Upper lobe of left lung (tissue), 6 donors: ENCODE results near the gene ABCC4. TPM values are rescaled to one million over a fixed set of nuclear protein-coding genes. Genes with fewer than 3 reads are reported as not detected.

Experiments used
- ATAC-seq, 2 donors: fragments of 200-7000 bp; cut with Tn5 transposase; one replicate each; pipeline ENCODE4 v1.9.1; 2022; ENCODE audit warnings: mild to moderate bottlenecking in 2 of 2, moderate library complexity in 2 of 2; ENCODE audit not compliant: low FRiP score in 2 of 2
- DNase-seq, 2 donors: peaks; one replicate each; pipeline ENCODE4 v3.0.0-alpha.2; 2019 to 2020
- H3K27ac ChIP-seq, 4 donors: fragments of 200-600 bp; sonication (generic); one replicate each; pipeline ENCODE4 v1.5.1; 2016 to 2019
- H3K27me3 ChIP-seq, 4 donors: fragments of 200-600 bp; sonication (generic); one replicate each; pipeline ENCODE4 v1.5.1; 2017 to 2019
- H3K36me3 ChIP-seq, 4 donors: fragments of 200-600 bp; sonication (generic); one replicate each; pipeline ENCODE4 v1.5.1; 2016 to 2019
- H3K4me1 ChIP-seq, 4 donors: fragments of 200-600 bp; sonication (generic); one replicate each; pipeline ENCODE4 v1.5.1; 2018 to 2019
- H3K4me3 ChIP-seq, 4 donors: fragments of 200-600 bp; sonication (generic); one replicate each; pipeline ENCODE4 v1.5.1; 2017 to 2019; ENCODE audit warnings: mild to moderate bottlenecking in 2 of 4, moderate library complexity in 1 of 4
- H3K9me3 ChIP-seq, 4 donors: fragments of 200-600 bp; sonication (generic); one replicate each; pipeline ENCODE4 v1.5.1; 2018 to 2019
- CTCF ChIP-seq, 6 experiments: fragments of 450-650 bp in 4 of 6; fragments of 200-600 bp in 2 of 6; sonication (generic) in 2 of 6; IDR thresholded peaks; one replicate each; pipeline ENCODE4 v1.5.1; 2016 to 2019; ENCODE audit warnings: antibody characterized with exemption in 6 of 6
- EP300 ChIP-seq, 4 donors: sonication (generic); formaldehyde crosslinking; IDR thresholded peaks; one replicate each; pipeline ENCODE4 v1.5.1; 2017; ENCODE audit warnings: antibody characterized with exemption in 4 of 4, control low read depth in 2 of 4
- POLR2A ChIP-seq, 4 donors: fragments of 450-650 bp; IDR thresholded peaks; one replicate each; pipeline ENCODE4 v1.5.1; 2016 to 2017; ENCODE audit warnings: antibody characterized with exemption in 4 of 4, mild to moderate bottlenecking in 2 of 4
- POLR2AphosphoS5 ChIP-seq, 2 donors: sonication (generic); formaldehyde crosslinking; IDR thresholded peaks; one replicate each; pipeline ENCODE4 v1.5.1; 2017; ENCODE audit warnings: antibody characterized with exemption in 2 of 2
- WGBS, 2 donors: methylation state at CpG; one replicate each; pipeline ENCODE4 v1.1.5; 2017 to 2018; 5-methylcytosine and 5-hydroxymethylcytosine counted together
- total RNA-seq, 6 donors: library from RNA; depleted of rRNA in 4 of 6; stranded (reverse); fragments of >200 nt in 4 of 6; gene quantifications; one replicate each; pipeline versions ENCODE4 v1.1.0 to v1.2.1, GENCODE V29; 2016 to 2021
- donor health status: DM: no; HTN: no; CAD: no; lungs with moderate emphysema.
- donor health status: DM: no; HTN: yes; CAD: no; lungs with severe emphysema.

Gene ABCC4
- total RNA-seq, 6 donors from 2014 or later, result 17.0 to 78.6 (median 31.9) TPM

- Histone ChIP-seq H3K36me3 (no peaks in the 10 kb centered on the region), H3K4me3 (no peak overlapping the region), H3K27ac (no peak overlapping the region), H3K27me3 (no peaks in the 10 kb centered on the region), H3K4me1 (no peaks in the 10 kb centered on the region), H3K9me3 (no peaks in the 10 kb centered on the region)
- no peak for TF ChIP-seq POLR2AphosphoS5 (IDR thresholded peaks at IDR 0.05)
- no peak for TF ChIP-seq EP300 (IDR thresholded peaks at IDR 0.05)
- no peak for TF ChIP-seq POLR2A (IDR thresholded peaks at IDR 0.05)
- TF ChIP-seq CTCF (IDR thresholded peaks at IDR 0.05), result no peak
- WGBS, 2 donors, result 65 to 72% methylated on average over 9 of the region's 9 CpGs
- peak in 1 of 2 donors; percentile 14 for ATAC-seq
- DNase-seq, result no peak
These were observed 309.0 kb downstream of the ABCC4 start for GRCh38 chr13:94992036-94992960.

GRCh38 chr13:94988654-94989053 lies 312.6 kb downstream of the ABCC4 start:
- 48 to 74% methylated on average over 3 of the region's 3 CpGs for WGBS, 2 donors
- ATAC-seq, result no peak
- Histone ChIP-seq H3K27ac (no peak overlapping the region), H3K36me3 (no peaks in the 10 kb centered on the region), H3K4me3 (no peak overlapping the region), H3K9me3 (no peaks in the 10 kb centered on the region), H3K27me3 (no peaks in the 10 kb centered on the region), H3K4me1 (no peaks in the 10 kb centered on the region)
- no peak for TF ChIP-seq CTCF (IDR thresholded peaks at IDR 0.05)
- no peak for TF ChIP-seq POLR2A (IDR thresholded peaks at IDR 0.05)
- TF ChIP-seq POLR2AphosphoS5 (IDR thresholded peaks at IDR 0.05), result no peak
- no peak for TF ChIP-seq EP300 (IDR thresholded peaks at IDR 0.05)
- DNase-seq, result no peak

- no peaks in the 10 kb centered on the region for H3K27me3 ChIP-seq
- ATAC-seq (no peak), DNase-seq (no peak)
- no peaks in the 10 kb centered on the region for H3K4me1 ChIP-seq
- WGBS, 2 donors, result 94 to 98% methylated on average over 1 of the region's 1 CpG
- H3K36me3 ChIP-seq, result no peaks in the 10 kb centered on the region
- no peaks in the 10 kb centered on the region for H3K9me3 ChIP-seq
- no peak overlapping the region for H3K27ac ChIP-seq
- TF ChIP-seq POLR2AphosphoS5 (IDR thresholded peaks at IDR 0.05), result no peak
- no peak for TF ChIP-seq EP300 (IDR thresholded peaks at IDR 0.05)
- TF ChIP-seq CTCF (IDR thresholded peaks at IDR 0.05), result no peak
- TF ChIP-seq POLR2A (IDR thresholded peaks at IDR 0.05), result no peak
- no peak overlapping the region for H3K4me3 ChIP-seq
These were observed 313.4 kb downstream of the ABCC4 start for GRCh38 chr13:94987869-94988268.

GRCh38 chr13:94987081-94987480 lies 314.2 kb downstream of the ABCC4 start:
- WGBS, 2 donors, result 84 to 87% methylated on average over 5 of the region's 5 CpGs

More at GRCh38 chr13:94987081-94987480, 314.2 kb downstream of the ABCC4 start:
- TF ChIP-seq POLR2A (IDR thresholded peaks at IDR 0.05), result no peak
- no peak for TF ChIP-seq EP300 (IDR thresholded peaks at IDR 0.05)
- TF ChIP-seq CTCF (IDR thresholded peaks at IDR 0.05), result no peak
- no peak for TF ChIP-seq POLR2AphosphoS5 (IDR thresholded peaks at IDR 0.05)
- Histone ChIP-seq H3K27me3 (no peaks in the 10 kb centered on the region), H3K4me3 (no peak overlapping the region), H3K36me3 (no peaks in the 10 kb centered on the region), H3K9me3 (no peaks in the 10 kb centered on the region), H3K27ac (no peak overlapping the region), H3K4me1 (no peaks in the 10 kb centered on the region)
- ATAC-seq (no peak), DNase-seq (no peak)
